SH-SY5Y (cell line): ENCODE measurements around the gene SLC4A11.

Experiments
- GATA2 ChIP-seq: IDR thresholded peaks from 2 replicates; pipeline ENCODE4 v1.6.1; 2011; ENCODE audit warnings: mild to moderate bottlenecking, low read depth, low read length
- GATA3 ChIP-seq: IDR thresholded peaks from 2 replicates; pipeline ENCODE4 v1.6.1; 2011; ENCODE audit warnings: low read depth, mild to moderate bottlenecking, low read length, moderate library complexity

DNA sequence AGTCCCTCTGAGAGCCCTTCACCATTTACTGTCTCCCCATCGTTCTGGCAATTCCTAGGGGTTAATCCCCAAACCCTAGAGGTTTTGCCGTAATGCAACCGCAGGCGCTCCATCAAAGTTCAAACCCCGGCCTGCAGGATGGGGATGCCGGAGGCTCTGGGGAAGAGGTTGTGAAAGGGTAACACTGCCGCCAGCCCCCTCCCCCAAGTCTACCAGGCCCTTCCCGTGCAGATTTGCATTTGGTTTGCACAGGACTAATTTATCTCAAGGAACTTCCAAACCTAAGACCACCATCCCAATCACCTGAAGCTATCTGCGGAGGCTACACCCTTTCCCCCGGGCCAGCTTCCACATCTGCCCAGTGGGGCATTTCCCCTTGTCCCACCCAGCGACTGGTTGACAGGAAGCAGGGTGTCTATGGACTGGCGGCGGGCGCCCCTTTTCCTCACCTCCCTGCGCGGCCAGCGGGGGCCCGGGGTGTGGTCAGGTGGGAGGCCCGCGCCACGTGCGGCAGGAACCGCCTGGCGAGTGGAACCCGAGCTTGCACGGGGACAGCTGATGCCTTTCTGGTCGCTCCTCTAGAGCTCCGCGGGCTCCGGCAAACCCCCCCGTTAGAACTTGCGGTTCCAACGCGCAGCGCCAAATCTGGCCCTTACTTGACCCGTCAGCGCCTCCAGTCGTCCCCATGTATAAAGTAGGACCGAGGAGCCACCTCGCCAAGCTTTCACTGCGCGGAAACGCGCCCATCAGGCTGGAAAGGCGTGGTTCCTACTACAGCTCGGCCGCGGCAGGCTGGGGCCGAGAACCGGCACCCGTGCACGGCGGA lies 9.4 kb upstream of the SLC4A11 start:
- TF ChIP-seq GATA3 (no peak), GATA2 (no peak)
